Stimulated activated naive CD4-positive, alpha-beta T cell treated with Interleukin-2 at 50 U/mL for 16 hours (primary cell): ENCODE measurements around the gene TNS1.

Experiments
- DNase-seq: peaks from one replicate; lab custom pipeline; 2025; lab: John Stamatoyannopoulos, UW

The TNS1 gene

GRCh38 chr2:217956586-217957457, 46.0 kb downstream of the TNS1 start:
- no peak for DNase-seq

DNA sequence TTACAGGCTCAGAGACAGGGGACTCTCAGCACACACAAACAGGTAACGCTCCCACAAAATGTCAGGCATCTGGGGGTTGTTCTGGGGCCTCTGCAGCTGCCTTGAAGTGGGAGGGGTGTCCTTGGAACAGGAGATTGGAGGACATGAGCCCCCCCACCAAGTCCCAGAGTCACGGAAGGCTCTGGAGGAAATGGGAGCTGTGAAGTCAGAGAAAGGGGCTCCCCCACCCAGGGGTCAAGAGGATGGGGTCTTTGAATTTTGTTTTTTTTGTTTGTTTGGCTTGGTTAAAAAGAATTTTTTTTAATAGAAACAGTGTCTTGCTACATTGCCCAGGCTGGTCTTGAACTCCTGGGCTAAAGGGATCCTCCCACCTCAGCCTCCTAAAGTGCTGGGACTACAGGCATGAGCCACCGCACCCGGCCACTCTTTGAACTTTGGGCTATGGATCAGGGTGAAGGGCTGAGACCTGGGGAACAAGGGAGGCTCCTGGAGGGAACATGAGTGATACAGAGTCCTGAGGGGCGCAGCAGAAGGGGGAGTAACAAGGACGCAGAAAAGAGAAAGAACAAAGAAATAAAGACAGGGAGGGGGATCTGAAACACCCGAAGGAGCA, 46.8 kb downstream of the TNS1 start:
- no peak for DNase-seq

- DNase-seq = no peak
Measured at GRCh38 chr2:217954971-217955740, 47.6 kb downstream of the TNS1 start.

DNA sequence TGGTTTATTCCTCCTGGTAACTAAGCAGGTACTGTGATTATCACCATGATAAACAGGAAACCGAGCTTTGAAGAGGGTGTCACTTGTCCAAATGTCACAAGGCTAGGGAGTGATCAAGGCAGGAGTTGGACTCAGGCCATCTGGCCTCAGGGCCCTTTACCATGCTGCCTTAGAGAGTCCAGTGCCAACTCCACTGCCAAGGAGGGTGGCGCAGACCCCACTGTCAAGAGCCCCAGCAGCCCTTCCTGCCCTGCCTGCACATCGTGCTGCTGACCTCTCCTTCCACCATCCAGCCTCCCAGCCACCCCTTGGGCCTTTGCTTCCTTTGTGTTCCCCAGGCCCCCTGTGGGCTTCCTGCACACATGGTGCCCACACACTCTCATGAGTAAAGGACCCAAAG, 48.3 kb downstream of the TNS1 start:
- DNase-seq = no peak

- no peak for DNase-seq
Measured at GRCh38 chr2:217954051-217954450, 48.7 kb downstream of the TNS1 start.

GRCh38 chr2:217953531-217953932, 49.3 kb downstream of the TNS1 start:
- no peak for DNase-seq

- no peak for DNase-seq
Measured at GRCh38 chr2:217953011-217953481, 49.7 kb downstream of the TNS1 start.

- no peak for DNase-seq
Measured at GRCh38 chr2:217952409-217952808, 50.4 kb downstream of the TNS1 start.

GRCh38 chr2:217951521-217952247, 51.1 kb downstream of the TNS1 start:
- DNase-seq = no peak

GRCh38 chr2:217951091-217951490, 51.7 kb downstream of the TNS1 start:
- no peak for DNase-seq

GRCh38 chr2:217950401-217950871, 52.4 kb downstream of the TNS1 start:
- no peak for DNase-seq

DNA sequence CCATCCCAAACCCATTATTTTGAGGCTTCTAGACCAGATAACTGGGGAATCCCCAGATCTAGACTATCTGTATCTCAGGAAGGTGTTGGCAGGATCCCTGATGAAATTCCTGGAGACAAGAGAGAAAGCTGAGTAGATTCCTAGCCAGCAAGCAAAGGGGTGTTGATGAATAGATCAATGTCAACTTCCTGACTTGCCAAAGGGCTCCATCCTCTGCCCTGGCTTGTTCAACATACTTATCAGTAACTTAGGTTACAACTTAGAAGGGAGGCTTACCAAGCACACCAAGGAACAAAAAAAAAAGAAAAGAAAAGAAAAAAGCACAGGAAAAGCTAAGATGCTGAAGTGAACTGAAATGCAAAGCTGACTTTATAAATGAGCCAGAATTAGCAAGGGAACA, 53.3 kb downstream of the TNS1 start:
- DNase-seq = no peak

DNA sequence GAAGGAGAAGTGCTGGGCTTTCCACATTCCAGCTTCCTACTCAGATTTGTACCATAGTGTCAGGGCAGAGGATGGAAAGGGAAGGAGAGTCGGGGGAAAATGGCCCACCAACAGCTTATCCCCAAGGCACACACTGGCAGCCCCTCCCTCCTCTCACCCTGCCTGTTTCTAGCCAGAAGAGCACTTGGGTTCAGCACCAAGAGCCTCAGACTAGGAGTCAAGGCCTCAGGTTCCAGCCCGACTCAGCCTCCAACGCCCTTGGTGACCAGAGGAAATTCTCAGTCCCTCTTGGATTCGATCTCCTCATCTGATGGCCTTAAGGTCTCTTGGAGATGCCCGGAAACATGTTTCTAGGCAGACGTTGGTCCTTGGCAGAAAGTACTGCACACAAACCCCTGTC, 53.9 kb downstream of the TNS1 start:
- DNase-seq = no peak

DNA sequence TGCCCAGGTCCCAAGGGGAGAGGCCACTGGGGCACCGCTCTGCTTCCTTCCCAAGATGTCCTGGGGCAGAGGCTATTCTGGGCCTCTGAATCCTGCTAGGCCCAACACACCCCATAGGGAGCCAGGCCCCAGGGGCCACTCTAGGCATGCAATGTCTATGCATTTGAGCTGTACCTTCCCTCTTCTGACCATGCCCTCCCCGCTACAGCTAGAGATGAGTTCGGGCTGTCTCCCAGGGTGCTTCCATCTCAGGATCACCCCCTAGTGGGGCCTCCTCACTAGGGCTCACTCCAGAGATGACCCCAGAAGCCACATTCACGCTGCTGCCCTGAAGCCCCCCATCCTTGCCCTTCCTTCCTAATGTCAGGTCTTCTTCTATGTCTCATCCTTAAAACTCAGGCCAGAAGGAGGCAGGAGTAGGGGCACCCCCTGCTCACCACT, 54.4 kb downstream of the TNS1 start:
- DNase-seq = no peak

- DNase-seq = no peak
Measured at GRCh38 chr2:217947383-217948350, 55.1 kb downstream of the TNS1 start.

DNA sequence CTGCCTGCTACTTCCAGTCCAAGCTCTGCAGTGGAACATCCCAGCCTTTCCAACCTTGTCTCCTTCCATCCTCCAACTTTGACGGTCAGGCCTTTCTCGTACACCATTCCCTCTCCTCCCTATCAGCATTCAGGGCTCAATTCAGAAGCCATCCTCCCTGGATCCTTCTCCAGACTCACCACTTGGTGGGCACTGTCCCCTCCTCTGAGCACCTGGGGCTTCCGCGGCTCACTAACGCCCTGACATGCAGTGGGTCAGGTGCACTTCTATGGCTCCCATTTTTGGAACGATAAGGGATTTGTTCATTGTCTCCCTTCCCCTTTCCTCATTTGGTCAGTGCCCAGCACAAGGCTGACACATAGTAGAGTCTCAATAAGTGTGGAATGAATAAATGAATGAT, 56.7 kb downstream of the TNS1 start:
- no peak for DNase-seq

DNA sequence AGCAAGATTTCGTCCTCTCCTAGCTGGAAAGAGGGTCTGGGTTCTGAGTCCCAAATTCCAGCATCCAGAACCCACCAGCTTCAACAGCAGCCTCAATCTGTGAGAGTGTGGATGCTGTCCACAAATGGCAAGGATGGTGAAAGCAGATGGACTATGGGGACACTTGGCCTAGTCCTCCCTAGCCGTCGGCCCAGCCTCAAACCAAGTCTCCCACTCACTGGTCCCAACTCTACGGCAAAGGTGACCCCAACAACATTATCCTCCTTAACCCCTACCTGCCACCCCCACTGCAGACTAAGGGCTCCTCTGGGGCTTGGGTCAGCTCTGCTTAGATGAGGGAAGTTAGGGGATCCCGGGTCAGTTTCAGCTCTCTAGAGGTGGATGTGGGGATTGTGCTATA, 57.3 kb downstream of the TNS1 start:
- no peak for DNase-seq

DNA sequence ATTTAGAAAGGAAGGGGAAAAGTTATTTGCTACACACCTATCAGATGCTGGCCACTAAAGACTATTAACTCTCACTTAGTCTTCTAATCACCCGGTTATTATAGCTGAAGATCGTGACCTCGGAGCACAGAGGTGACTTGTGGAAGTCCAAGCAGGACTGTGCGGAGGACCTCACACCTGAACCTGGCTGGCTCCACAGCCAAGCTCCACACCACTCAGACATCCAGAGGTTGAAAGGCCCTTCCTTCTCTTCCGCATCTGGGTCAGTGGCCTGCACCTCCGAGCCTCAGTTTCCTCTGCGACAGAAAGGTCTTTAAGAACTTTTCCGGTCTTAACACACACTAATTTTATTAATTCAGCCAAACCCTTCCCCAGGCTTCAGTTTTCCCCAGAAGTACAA, 57.9 kb downstream of the TNS1 start:
- DNase-seq = no peak

DNA sequence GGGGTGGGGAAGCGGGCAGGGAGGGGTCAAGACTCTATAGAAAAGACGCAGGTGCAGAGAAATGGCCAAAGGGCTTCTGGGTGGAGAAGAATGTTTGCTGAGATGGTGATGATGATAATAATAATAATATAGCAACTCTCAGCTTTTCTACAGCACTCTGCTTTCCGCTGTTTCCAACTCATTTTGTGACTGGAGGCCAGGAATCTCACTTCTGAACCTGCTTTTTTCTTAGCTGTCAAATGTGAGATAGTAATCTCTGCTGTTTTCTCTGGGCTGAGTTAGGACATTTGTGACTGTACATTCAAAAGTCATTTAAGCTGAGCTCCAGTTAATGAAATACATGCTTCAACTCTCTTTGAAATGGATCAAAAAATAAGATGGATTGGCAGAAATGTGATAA, 58.4 kb downstream of the TNS1 start:
- no peak for DNase-seq

- no peak for DNase-seq
Measured at GRCh38 chr2:217943446-217944321, 59.1 kb downstream of the TNS1 start.
